Epithelial cell of proximal tubule (primary cell): ENCODE data around the gene FOXR1. TPM values are rescaled to one million over a fixed set of nuclear protein-coding genes. Genes with fewer than 3 reads are reported as not detected.
A peak's percentile ranks its signal among the peaks of the same experiment; 100 is the strongest.

Experiments used
- DNase-seq: peaks from one replicate; pipeline ENCODE4 v3.0.0-alpha.2; 2011; ENCODE audit warnings: low read depth
- H3K4me3 ChIP-seq: 2 replicates; pipeline ENCODE4 v1.5.1; 2011; ENCODE audit warnings: low read depth, mild to moderate bottlenecking, low read length
- CTCF ChIP-seq: conservative IDR thresholded peaks from 2 replicates; pipeline ENCODE4 v1.5.1; 2012; ENCODE audit warnings: low read depth, mild to moderate bottlenecking, low read length
- total RNA-seq: library from RNA; depleted of rRNA; stranded (reverse); fragments of >200 nt; gene quantifications from 2 replicates; pipeline ENCODE4 v1.2.3, GENCODE V29; 2015

FOXR1 gene
- total RNA-seq, 1 donor from 2014 or later: not detected

GRCh38 chr11:119024430-119025098 lies 53.0 kb downstream of the FOXR1 start:
- no peak for TF ChIP-seq CTCF
- H3K4me3 ChIP-seq: no peak overlapping the region

GRCh38 chr11:119025099-119025473 lies 53.5 kb downstream of the FOXR1 start:
- no peak for DNase-seq

More at GRCh38 chr11:119024430-119025098, 53.0 kb downstream of the FOXR1 start:
- no peak for DNase-seq

GRCh38 chr11:119025541-119025940 lies 54.0 kb downstream of the FOXR1 start:
- no peak overlapping the region for H3K4me3 ChIP-seq
- no peak for TF ChIP-seq CTCF
- DNase-seq: no peak

More at GRCh38 chr11:119025099-119025473, 53.5 kb downstream of the FOXR1 start:
- no peak overlapping the region for H3K4me3 ChIP-seq
- TF ChIP-seq CTCF: no peak

GRCh38 chr11:119025978-119026766 lies 54.6 kb downstream of the FOXR1 start:
- TF ChIP-seq CTCF: no peak
- H3K4me3 ChIP-seq: no peak overlapping the region
- no peak for DNase-seq

GRCh38 chr11:119026970-119027369 lies 55.4 kb downstream of the FOXR1 start:
- TF ChIP-seq CTCF: no peak
- DNase-seq: no peak
- H3K4me3 ChIP-seq: peak overlapping the region; percentile 25

- no peak for TF ChIP-seq CTCF
These were observed 56.2 kb downstream of the FOXR1 start for GRCh38 chr11:119027561-119028345.

More at GRCh38 chr11:119027561-119028345, 56.2 kb downstream of the FOXR1 start:
- H3K4me3 ChIP-seq: peak overlapping the region; percentile 96
- DNase-seq: no peak
